Suppressor macrophage (primary cell): ENCODE measurements around the gene SRPK2.
A peak's percentile ranks its signal among the peaks of the same experiment; 100 is the strongest.
"Not testable (repeated sequence)": the region's sequence is repeated elsewhere in the genome, so short reads cannot be mapped to it uniquely, and the experiment has no call there.

ENCODE experiments used
- DNase-seq, 4 experiments: peaks; one replicate each; pipeline ENCODE4 v3.0.0-alpha.2; 2020 to 2022

The SRPK2 gene

GRCh38 chr7:105304040-105304895 lies 84.5 kb downstream of the SRPK2 start:
- no peak for DNase-seq

- not testable (repeated sequence) for DNase-seq
Measured at GRCh38 chr7:105300587-105300986, 88.1 kb downstream of the SRPK2 start.

- no peak for DNase-seq
Measured at GRCh38 chr7:105298439-105298894, 90.3 kb downstream of the SRPK2 start.

- no peak for DNase-seq
Measured at GRCh38 chr7:105297985-105298384, 90.7 kb downstream of the SRPK2 start.

GRCh38 chr7:105297309-105297708 lies 91.4 kb downstream of the SRPK2 start:
- DNase-seq, result no peak

- DNase-seq, result no peak
Measured at GRCh38 chr7:105296491-105296890, 92.2 kb downstream of the SRPK2 start.

- no peak for DNase-seq
Measured at GRCh38 chr7:105295596-105296352, 92.9 kb downstream of the SRPK2 start.

- not testable (repeated sequence) for DNase-seq
Measured at GRCh38 chr7:105294482-105294881, 94.2 kb downstream of the SRPK2 start.

GRCh38 chr7:105289704-105290103 lies 99.0 kb downstream of the SRPK2 start:
- no peak for DNase-seq

- no peak for DNase-seq
Measured at GRCh38 chr7:105286441-105286840, 102.3 kb downstream of the SRPK2 start.

GRCh38 chr7:105285118-105285874 lies 103.4 kb downstream of the SRPK2 start:
- DNase-seq, result no peak

- no peak for DNase-seq
Measured at GRCh38 chr7:105284014-105284413, 104.7 kb downstream of the SRPK2 start.

GRCh38 chr7:105281966-105282365 lies 106.8 kb downstream of the SRPK2 start:
- DNase-seq, result no peak

- DNase-seq, result no peak
Measured at GRCh38 chr7:105279688-105280007, 109.1 kb downstream of the SRPK2 start.

- no peak for DNase-seq
Measured at GRCh38 chr7:105278973-105279687, 109.6 kb downstream of the SRPK2 start.

GRCh38 chr7:105278565-105278964 lies 110.2 kb downstream of the SRPK2 start:
- DNase-seq, result no peak

GRCh38 chr7:105277341-105277740 lies 111.4 kb downstream of the SRPK2 start:
- DNase-seq, result no peak

- no peak for DNase-seq
Measured at GRCh38 chr7:105270117-105270516, 118.6 kb downstream of the SRPK2 start.

- no peak for DNase-seq
Measured at GRCh38 chr7:105269397-105269796, 119.3 kb downstream of the SRPK2 start.

GRCh38 chr7:105268511-105269392 lies 120.0 kb downstream of the SRPK2 start:
- peak; percentile 63 to 83 (median 76) for DNase-seq

GRCh38 chr7:105268056-105268455 lies 120.7 kb downstream of the SRPK2 start:
- peak; percentile 2 to 62 (median 30) for DNase-seq
